GM18508 (cell line): ENCODE data around the gene LRRN1.
"Not testable (repeated sequence)": the region's sequence is repeated elsewhere in the genome, so short reads cannot be mapped to it uniquely, and the experiment has no call there.

ENCODE experiments used
- ATAC-seq: cut with Tn5 transposase; IDR thresholded peaks from one replicate; pipeline ENCODE4 v1.9.1; 2021; ENCODE audit warnings: moderate number of reproducible peaks; ENCODE audit not compliant: insufficient read depth, unreplicated experiment

Gene LRRN1

DNA sequence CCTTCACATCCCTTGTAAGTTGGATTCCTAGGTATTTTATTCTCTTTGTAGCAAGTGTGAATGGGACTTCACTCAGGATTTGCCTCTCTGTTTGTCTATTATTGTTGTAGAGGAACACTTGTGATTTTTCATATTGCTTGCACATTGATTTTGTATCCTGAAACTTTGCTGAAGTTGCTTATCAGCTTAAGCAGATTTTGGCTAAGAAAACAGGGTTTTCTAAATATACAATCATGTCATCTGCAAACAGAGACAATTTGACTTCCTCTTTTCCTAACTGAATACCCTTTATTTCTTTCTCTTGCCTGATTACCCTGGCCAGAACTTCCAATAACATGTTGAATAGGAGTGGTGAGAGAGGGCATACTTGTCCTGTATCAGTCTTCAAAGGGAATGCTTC, 88.1 kb downstream of the LRRN1 start:
- ATAC-seq = not testable (repeated sequence)

DNA sequence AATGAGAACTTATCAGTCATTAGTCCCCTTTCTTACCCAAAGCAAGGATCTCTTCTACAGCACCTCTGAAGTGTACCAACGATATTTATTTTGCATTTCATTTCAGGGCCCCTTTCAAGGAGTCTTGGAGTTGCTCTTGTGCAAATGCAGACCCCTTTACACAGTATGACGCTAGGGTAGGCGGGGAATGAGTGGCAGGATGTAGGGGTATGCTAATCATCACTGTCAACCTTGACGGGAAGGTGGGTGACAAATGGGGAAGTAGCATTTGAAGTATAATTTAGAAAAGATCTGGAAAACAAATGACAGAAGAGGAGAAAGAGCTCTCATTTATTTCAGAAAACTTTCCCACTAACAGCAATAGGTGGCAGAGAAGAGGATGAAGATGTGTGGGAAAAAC, 94.4 kb downstream of the LRRN1 start:
- no peak for ATAC-seq
